ENCODE measurements around the gene F8. TPM values are rescaled to one million over a fixed set of nuclear protein-coding genes. Genes with fewer than 3 reads are reported as not detected.
"Not testable (repeated sequence)": the region's sequence is repeated elsewhere in the genome, so short reads cannot be mapped to it uniquely, and the experiment has no call there.

F8 gene
- total RNA-seq, 4 donors from 2014 or later = 21.1 to 56.3 (median 36.5) TPM

GRCh38 chrX:154900323-154900722, 122.2 kb downstream of the F8 start:
- TF ChIP-seq CTCF (IDR thresholded peaks at IDR 0.05; ENCODE audit: low read depth) = no peak

GRCh38 chrX:154892296-154892695, 130.2 kb downstream of the F8 start:
- no peak for TF ChIP-seq CTCF (IDR thresholded peaks at IDR 0.05; ENCODE audit: low read depth)

- TF ChIP-seq CTCF (IDR thresholded peaks at IDR 0.05; ENCODE audit: low read depth) = no peak
Measured at GRCh38 chrX:154890990-154891639, 131.4 kb downstream of the F8 start.

GRCh38 chrX:154886069-154886788, 136.3 kb downstream of the F8 start, which contains the start of gene F8A1:
Gene F8A1, plus strand, starts transcription at chrX:154886355. Its CDS starts 20 bp downstream, at chrX:154886375.
- TF ChIP-seq CTCF (IDR thresholded peaks at IDR 0.05; ENCODE audit: low read depth) = not testable (repeated sequence)

- TF ChIP-seq CTCF (IDR thresholded peaks at IDR 0.05; ENCODE audit: low read depth) = no peak
Measured at GRCh38 chrX:154873329-154873728, 149.2 kb downstream of the F8 start.

- TF ChIP-seq CTCF (IDR thresholded peaks at IDR 0.05; ENCODE audit: low read depth) = no peak
Measured at GRCh38 chrX:154855256-154855655, 167.3 kb downstream of the F8 start.

GRCh38 chrX:154850957-154851611, 171.4 kb downstream of the F8 start:
- no peak for TF ChIP-seq CTCF (IDR thresholded peaks at IDR 0.05; ENCODE audit: low read depth)
